Hepatocyte (in vitro differentiated cells): Measurements from ENCODE around the gene NACA. TPM values are rescaled to one million over a fixed set of nuclear protein-coding genes. Genes with fewer than 3 reads are reported as not detected.
A peak's percentile ranks its signal among the peaks of the same experiment; 100 is the strongest.

ENCODE experiments used
- DNase-seq: peaks from one replicate; pipeline ENCODE4 v3.0.0-alpha.2; 2016; ENCODE audit warnings: low spot score
- H2AFZ ChIP-seq: fragments of 200-600 bp; sonication (generic); 2 replicates; pipeline ENCODE4 v1.6.0; 2016; ENCODE audit warnings: antibody characterized with exemption, mild to moderate bottlenecking
- H3K27ac ChIP-seq: fragments of 200-600 bp; sonication (generic); 2 replicates; pipeline ENCODE4 v1.5.1; 2016; ENCODE audit warnings: mild to moderate bottlenecking
- H3K27me3 ChIP-seq: fragments of 200-600 bp; sonication (generic); 2 replicates; pipeline ENCODE4 v1.6.1; 2016
- H3K36me3 ChIP-seq: fragments of 200-600 bp; sonication (generic); replicated peaks from 2 replicates; pipeline ENCODE4 v1.5.1; 2016; ENCODE audit warnings: low read depth; ENCODE audit not compliant: insufficient read depth
- H3K4me1 ChIP-seq: fragments of 200-600 bp; sonication (generic); 2 replicates; pipeline ENCODE4 v1.5.1; 2016; ENCODE audit warnings: mild to moderate bottlenecking, moderate library complexity; ENCODE audit not compliant: insufficient read depth
- H3K4me2 ChIP-seq: fragments of 200-600 bp; sonication (generic); 2 replicates; pipeline ENCODE4 v1.6.0; 2016
- H3K4me3 ChIP-seq: fragments of 200-600 bp; sonication (generic); 2 replicates; pipeline ENCODE4 v1.5.1; 2016; ENCODE audit warnings: mild to moderate bottlenecking
- H3K79me2 ChIP-seq: fragments of 200-600 bp; sonication (generic); 2 replicates; pipeline ENCODE4 v1.6.0; 2017; ENCODE audit warnings: mild to moderate bottlenecking
- H3K9me2 ChIP-seq: fragments of 200-600 bp; sonication (generic); replicated peaks from 2 replicates; pipeline ENCODE4 v1.6.0; 2017; ENCODE audit warnings: mild to moderate bottlenecking; ENCODE audit not compliant: insufficient read depth
- H3K9me3 ChIP-seq: fragments of 200-600 bp; sonication (generic); 2 replicates; pipeline ENCODE4 v1.5.1; 2016; ENCODE audit warnings: low read depth, mild to moderate bottlenecking
- H4K20me1 ChIP-seq: fragments of 200-600 bp; sonication (generic); 2 replicates; pipeline ENCODE4 v1.6.0; 2016; ENCODE audit warnings: mild to moderate bottlenecking; ENCODE audit not compliant: insufficient read depth, poor library complexity, severe bottlenecking
- EZH2 ChIP-seq: fragments of 200-600 bp; sonication (generic); IDR thresholded peaks from 2 replicates; pipeline ENCODE4 v1.6.1; 2016; ENCODE audit warnings: antibody characterized with exemption, mild to moderate bottlenecking, borderline replicate concordance
- EZH2phosphoT487 ChIP-seq: fragments of 200-600 bp; sonication (generic); IDR thresholded peaks from one replicate; pipeline ENCODE4 v1.6.1; 2018; ENCODE audit warnings: antibody characterized with exemption, mild to moderate bottlenecking, low read depth, moderate library complexity; ENCODE audit not compliant: unreplicated experiment, severe bottlenecking
- WGBS: methylation state at CpG from one replicate; pipeline ENCODE4 v1.1.6; 2016; ENCODE audit warnings: low lambda C conversion rate; ENCODE audit errors: missing lambda C conversion rate; 5-methylcytosine and 5-hydroxymethylcytosine counted together
- polyA plus RNA-seq: library from polyadenylated mRNA; unstranded; fragments of >200 nt; fragmentation: Nextera tagmentation; extraction: Ambion mirVana; gene quantifications from 2 replicates; pipeline ENCODE4 v1.2.1, GENCODE V29; 2016
- total RNA-seq: library from RNA; depleted of rRNA; stranded (reverse); fragments of >200 nt; gene quantifications from 2 replicates; pipeline ENCODE4 v1.2.3, GENCODE V29; 2014
- TF ChIP-seq, protein P1 (sequence below): fragments of 200-600 bp; sonication (generic); IDR thresholded peaks from 2 replicates; pipeline ENCODE4 v1.5.1; 2016; ENCODE audit warnings: antibody characterized with exemption, mild to moderate bottlenecking; ENCODE audit not compliant: poor library complexity

Gene NACA
- total and polyA plus RNA-seq, 2 experiments from 2014 or later, result 631 to 1,295 TPM

GRCh38 chr12:56722832-56723231 is 2.3 kb downstream of the NACA start:
- Histone ChIP-seq H3K4me3 (no peak overlapping the region), H3K4me2 (peak overlapping the region; percentile 92)
- WGBS, result 52% methylated on average over 4 of the region's 4 CpGs

DNA sequence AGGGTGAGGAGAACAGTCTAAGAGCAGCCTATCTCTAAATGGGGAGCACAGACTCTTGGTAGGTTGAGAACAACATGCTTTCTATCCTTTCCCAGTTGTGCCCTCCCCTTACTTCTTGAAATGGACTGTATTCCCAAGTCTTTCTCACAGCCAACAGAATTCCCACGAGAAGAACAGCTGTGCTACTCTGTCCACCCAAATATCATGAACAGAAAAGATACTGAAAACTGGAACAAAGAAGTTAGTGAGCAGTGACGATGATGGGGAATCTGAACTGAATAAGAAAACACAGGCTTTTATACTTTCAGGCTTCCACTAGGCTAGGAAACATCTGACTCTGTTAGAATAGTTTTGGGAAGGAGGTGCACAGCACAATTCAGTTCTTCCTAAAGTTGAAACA is 3.4 kb downstream of the NACA start:
- H3K27ac ChIP-seq, result peak overlapping the region; percentile 16
- H3K27me3 ChIP-seq, result no peaks in the 10 kb centered on the region
- H3K9me2 ChIP-seq, result no peaks in the 10 kb centered on the region
- H3K4me2 ChIP-seq, result peak overlapping the region; percentile 92
- WGBS, result 82% methylated on average over 2 of the region's 2 CpGs
- no peaks in the 10 kb centered on the region for H3K9me3 ChIP-seq
- H4K20me1 ChIP-seq, result peaks cover 73% of the 10 kb centered on the region
- peaks cover 81% of the 10 kb centered on the region for H3K79me2 ChIP-seq
- TF ChIP-seq, protein P1, sequence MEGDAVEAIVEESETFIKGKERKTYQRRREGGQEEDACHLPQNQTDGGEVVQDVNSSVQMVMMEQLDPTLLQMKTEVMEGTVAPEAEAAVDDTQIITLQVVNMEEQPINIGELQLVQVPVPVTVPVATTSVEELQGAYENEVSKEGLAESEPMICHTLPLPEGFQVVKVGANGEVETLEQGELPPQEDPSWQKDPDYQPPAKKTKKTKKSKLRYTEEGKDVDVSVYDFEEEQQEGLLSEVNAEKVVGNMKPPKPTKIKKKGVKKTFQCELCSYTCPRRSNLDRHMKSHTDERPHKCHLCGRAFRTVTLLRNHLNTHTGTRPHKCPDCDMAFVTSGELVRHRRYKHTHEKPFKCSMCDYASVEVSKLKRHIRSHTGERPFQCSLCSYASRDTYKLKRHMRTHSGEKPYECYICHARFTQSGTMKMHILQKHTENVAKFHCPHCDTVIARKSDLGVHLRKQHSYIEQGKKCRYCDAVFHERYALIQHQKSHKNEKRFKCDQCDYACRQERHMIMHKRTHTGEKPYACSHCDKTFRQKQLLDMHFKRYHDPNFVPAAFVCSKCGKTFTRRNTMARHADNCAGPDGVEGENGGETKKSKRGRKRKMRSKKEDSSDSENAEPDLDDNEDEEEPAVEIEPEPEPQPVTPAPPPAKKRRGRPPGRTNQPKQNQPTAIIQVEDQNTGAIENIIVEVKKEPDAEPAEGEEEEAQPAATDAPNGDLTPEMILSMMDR, result no peak
- H3K36me3 ChIP-seq, result no peaks in the 10 kb centered on the region
- H2AFZ ChIP-seq, result no peak overlapping the region
- no peak overlapping the region for H3K4me3 ChIP-seq
- DNase-seq, result no peak
- peaks cover 35% of the 10 kb centered on the region for H3K4me1 ChIP-seq

More at GRCh38 chr12:56722832-56723231, 2.3 kb downstream of the NACA start:
- Histone ChIP-seq H4K20me1 (peaks cover 62% of the 10 kb centered on the region), H3K9me2 (no peaks in the 10 kb centered on the region), H2AFZ (no peak overlapping the region), H3K9me3 (no peaks in the 10 kb centered on the region), H3K4me1 (peaks cover 35% of the 10 kb centered on the region), H3K27ac (no peak overlapping the region), H3K36me3 (no peaks in the 10 kb centered on the region), H3K79me2 (peaks cover 70% of the 10 kb centered on the region), H3K27me3 (no peaks in the 10 kb centered on the region)
- no peak for DNase-seq
- TF ChIP-seq EZH2 (no peak), EZH2phosphoT487 (no peak)
- TF ChIP-seq, protein P1, result no peak

- Histone ChIP-seq H3K27me3 (no peaks in the 10 kb centered on the region), H3K4me2 (peak overlapping the region; percentile 92), H3K9me2 (no peaks in the 10 kb centered on the region), H2AFZ (no peak overlapping the region), H3K4me3 (no peak overlapping the region), H3K36me3 (no peaks in the 10 kb centered on the region), H3K27ac (peak overlapping the region; percentile 16), H3K9me3 (no peaks in the 10 kb centered on the region), H3K4me1 (peaks cover 35% of the 10 kb centered on the region), H4K20me1 (peaks cover 78% of the 10 kb centered on the region), H3K79me2 (peaks cover 86% of the 10 kb centered on the region)
- TF ChIP-seq EZH2, result no peak
- TF ChIP-seq EZH2phosphoT487, result no peak
- TF ChIP-seq, protein P1, result no peak
- no peak for DNase-seq
- 59% methylated on average over 1 of the region's 2 CpGs for WGBS
Measured at GRCh38 chr12:56721216-56721615, 3.9 kb downstream of the NACA start.

- H4K20me1 ChIP-seq, result peaks cover 83% of the 10 kb centered on the region
- H3K4me1 ChIP-seq, result peaks cover 31% of the 10 kb centered on the region
- no peaks in the 10 kb centered on the region for H3K9me2 ChIP-seq
- no peak for TF ChIP-seq EZH2
- TF ChIP-seq EZH2phosphoT487, result no peak
- TF ChIP-seq, protein P1, result no peak
- no peak overlapping the region for H2AFZ ChIP-seq
- no peak overlapping the region for H3K27ac ChIP-seq
- 100% methylated on average over 1 of the region's 1 CpG for WGBS
- H3K4me2 ChIP-seq, result peak overlapping the region; percentile 92
- no peaks in the 10 kb centered on the region for H3K27me3 ChIP-seq
- no peaks in the 10 kb centered on the region for H3K36me3 ChIP-seq
- DNase-seq, result no peak
- H3K79me2 ChIP-seq, result peaks cover 91% of the 10 kb centered on the region
- H3K9me3 ChIP-seq, result no peaks in the 10 kb centered on the region
- no peak overlapping the region for H3K4me3 ChIP-seq
Measured at GRCh38 chr12:56720731-56721151, 4.4 kb downstream of the NACA start.
